Activated T-helper 17 cell treated with anti-CD3 and anti-CD28 coated beads, Interleukin-2, amount 50 U/mL, for 72 hours (primary cell): ENCODE data around the gene HSPE1. TPM values are rescaled to one million over a fixed set of nuclear protein-coding genes. Genes with fewer than 3 reads are reported as not detected.

ENCODE experiments used
- total RNA-seq, 2 donors: library from RNA; stranded (reverse); gene quantifications; one replicate each; pipeline ENCODE4 v1.2.3, GENCODE V29; 2022

HSPE1 gene
- total RNA-seq, 2 donors from 2014 or later, result 151 to 313 TPM

Other genes with a start within 250 kb of the HSPE1 start
- 100 to 1,000 TPM; 131 to 154 TPM for gene ANKRD44, start 189.6 kb upstream of the HSPE1 start, total RNA-seq
- gene SF3B1, start 65.4 kb upstream of the HSPE1 start, total RNA-seq, result 100 to 1,000 TPM; 273 to 277 TPM
- gene COQ10B, start 46.8 kb upstream of the HSPE1 start, total RNA-seq, result 10 to 100 TPM; 15.8 to 20.1 TPM
- 100 to 1,000 TPM; 344 to 822 TPM for gene HSPD1, start 539 bp upstream of the HSPE1 start, total RNA-seq
- 10 to 100 TPM; 13.4 to 20.1 TPM for gene MOB4, start 15.7 kb downstream of the HSPE1 start, total RNA-seq
- gene RFTN2, start 175.2 kb downstream of the HSPE1 start, total RNA-seq, result under 1 TPM; 0.17 to 0.29 TPM
- gene MARS2, start 205.0 kb downstream of the HSPE1 start, total RNA-seq, result 10 to 100 TPM in 1 of 2 donors, 1 to 10 TPM in 1; 9.4 to 20.6 TPM